Pancreas (tissue), 10 donors: ENCODE results near the gene LRRC47. TPM values are rescaled to one million over a fixed set of nuclear protein-coding genes. Genes with fewer than 3 reads are reported as not detected.

Experiments used
- ATAC-seq, 4 donors: fragments of 200-7000 bp; cut with Tn5 transposase; one replicate each; pipeline versions ENCODE4 v1.8.0 to v1.9.1; 2020; ENCODE audit warnings: mild to moderate bottlenecking in 4 of 4, moderate library complexity in 4 of 4
- DNase-seq, 6 donors: peaks; one replicate each; pipeline ENCODE4 v3.0.0-alpha.2; 2020
- FAIRE-seq: peaks from 2 replicates; lab custom pipeline; 2012; peaks lifted over from hg19 to GRCh38; lab: Jason Lieb, UNC
- H3K27ac ChIP-seq, 4 donors: fragments of 200-600 bp; sonication (generic); 1 replicate in 3 of 4; 2 replicates in 1 of 4; pipeline versions ENCODE4 v1.5.0 to v1.8.0; 2020
- H3K27me3 ChIP-seq, 4 donors: fragments of 200-600 bp; one replicate each; pipeline ENCODE4 v1.8.0; 2021
- H3K36me3 ChIP-seq, 3 donors: fragments of 200-600 bp; sonication (generic) in 1 of 3; one replicate each; pipeline versions ENCODE4 v1.5.0 to v1.8.0; 2020 to 2021
- H3K4me1 ChIP-seq, 3 donors: fragments of 200-600 bp; one replicate each; pipeline ENCODE4 v1.8.0; 2021
- H3K4me3 ChIP-seq, 4 donors: fragments of 200-600 bp; sonication (generic) in 2 of 4; one replicate each; pipeline versions ENCODE4 v1.5.0 to v1.8.0; 2020 to 2021
- H3K9me3 ChIP-seq, 4 donors: fragments of 200-600 bp; one replicate each; pipeline ENCODE4 v1.8.0; 2021
- WGBS, 2 donors: extraction: QIAGEN DNeasy Blood & Tissue Kit; methylation state at CpG; one replicate each; pipeline ENCODE4 v1.1.7; 2013; 5-methylcytosine and 5-hydroxymethylcytosine counted together
- intact Hi-C, 3 donors: fragments of 100-400 bp; cut with DNase I; formaldehyde crosslinking; loops; one replicate each; pipeline versions ENCODE4 v1.11.1 to v1.14.2; 2022
- polyA plus RNA-seq, 2 donors: library from polyadenylated mRNA; stranded (reverse); fragments of 200-250 nt; gene quantifications; one replicate each; pipeline ENCODE4 v1.2.3, GENCODE V29; 2013
- total RNA-seq, 6 donors: library from RNA; stranded (reverse); fragmentation: NEBNext Ultra II Directional in 4 of 6; extraction: Animal tissue kit (Norgen Biotek cat#: 25700) in 4 of 6; gene quantifications; one replicate each; pipeline versions ENCODE4 v1.2.1 to v1.2.4, GENCODE V29; 2021 to 2023
- TF ChIP-seq, protein P1 (sequence below), 4 donors: fragments of 200-600 bp; sonication (generic) in 3 of 4; IDR thresholded peaks; one replicate each; pipeline versions ENCODE4 v1.5.0 to v1.8.0; 2021; ENCODE audit warnings: antibody characterized with exemption in 4 of 4
- donor health status: healthy with polysubstance abuse.
- donor health status: DM: no; HTN: no; CAD: no; lungs with moderate emphysema.
- donor health status: DM: no; HTN: no; CAD: no.
- donor health status: control.
- donor health status: control.
- donor health status: Bipolar disorder and iron deficiency.
- donor health status: DM: yes; HTN: yes; CAD: no.
- donor health status: DM: no; HTN: no; CAD: no.
- donor health status: DM: no; HTN: no; CAD: no.
- donor health status: DM: yes; HTN: yes; CAD: no.

LRRC47 gene
- total and polyA plus RNA-seq, 8 donors = 15.7 to 34.3 (median 25.7) TPM

GRCh38 chr1:3778590-3779264, 17.6 kb downstream of the LRRC47 start:
- TF ChIP-seq, protein P1, sequence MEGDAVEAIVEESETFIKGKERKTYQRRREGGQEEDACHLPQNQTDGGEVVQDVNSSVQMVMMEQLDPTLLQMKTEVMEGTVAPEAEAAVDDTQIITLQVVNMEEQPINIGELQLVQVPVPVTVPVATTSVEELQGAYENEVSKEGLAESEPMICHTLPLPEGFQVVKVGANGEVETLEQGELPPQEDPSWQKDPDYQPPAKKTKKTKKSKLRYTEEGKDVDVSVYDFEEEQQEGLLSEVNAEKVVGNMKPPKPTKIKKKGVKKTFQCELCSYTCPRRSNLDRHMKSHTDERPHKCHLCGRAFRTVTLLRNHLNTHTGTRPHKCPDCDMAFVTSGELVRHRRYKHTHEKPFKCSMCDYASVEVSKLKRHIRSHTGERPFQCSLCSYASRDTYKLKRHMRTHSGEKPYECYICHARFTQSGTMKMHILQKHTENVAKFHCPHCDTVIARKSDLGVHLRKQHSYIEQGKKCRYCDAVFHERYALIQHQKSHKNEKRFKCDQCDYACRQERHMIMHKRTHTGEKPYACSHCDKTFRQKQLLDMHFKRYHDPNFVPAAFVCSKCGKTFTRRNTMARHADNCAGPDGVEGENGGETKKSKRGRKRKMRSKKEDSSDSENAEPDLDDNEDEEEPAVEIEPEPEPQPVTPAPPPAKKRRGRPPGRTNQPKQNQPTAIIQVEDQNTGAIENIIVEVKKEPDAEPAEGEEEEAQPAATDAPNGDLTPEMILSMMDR (IDR thresholded peaks at IDR 0.05) = no peak
- intact Hi-C loops = no loop called here
- FAIRE-seq (no peak), ATAC-seq (no peak), DNase-seq (peak in 2 of 6 donors; percentile 28 to 58)
- Histone ChIP-seq H3K27me3 (no peaks in the 10 kb centered on the region), H3K27ac (no peak overlapping the region), H3K9me3 (no peaks in the 10 kb centered on the region), H3K4me3 (no peak overlapping the region), H3K36me3 (peaks cover 3 to 42% (median 17%) of the 10 kb centered on the region in 3 donors), H3K4me1 (no peaks in the 10 kb centered on the region)
- 72 to 73% methylated on average over 14 of the region's 14 CpGs for WGBS, 2 donors

GRCh38 chr1:3777647-3778589, 18.4 kb downstream of the LRRC47 start:
- Histone ChIP-seq H3K4me3 (no peak overlapping the region), H3K9me3 (no peaks in the 10 kb centered on the region), H3K4me1 (peaks cover 0 to 5% (median 3%) of the 10 kb centered on the region in 3 donors), H3K27ac (no peak overlapping the region), H3K27me3 (no peaks in the 10 kb centered on the region), H3K36me3 (peaks cover 3 to 33% (median 17%) of the 10 kb centered on the region in 3 donors)
- intact Hi-C loops = no loop called here
- TF ChIP-seq, protein P1 (IDR thresholded peaks at IDR 0.05) = no peak
- FAIRE-seq (no peak), DNase-seq (peak in 3 of 6 donors; percentile 40 to 72 (median 47)), ATAC-seq (no peak)
- WGBS, 2 donors = 73 to 78% methylated on average over 20 of the region's 20 CpGs

DNA sequence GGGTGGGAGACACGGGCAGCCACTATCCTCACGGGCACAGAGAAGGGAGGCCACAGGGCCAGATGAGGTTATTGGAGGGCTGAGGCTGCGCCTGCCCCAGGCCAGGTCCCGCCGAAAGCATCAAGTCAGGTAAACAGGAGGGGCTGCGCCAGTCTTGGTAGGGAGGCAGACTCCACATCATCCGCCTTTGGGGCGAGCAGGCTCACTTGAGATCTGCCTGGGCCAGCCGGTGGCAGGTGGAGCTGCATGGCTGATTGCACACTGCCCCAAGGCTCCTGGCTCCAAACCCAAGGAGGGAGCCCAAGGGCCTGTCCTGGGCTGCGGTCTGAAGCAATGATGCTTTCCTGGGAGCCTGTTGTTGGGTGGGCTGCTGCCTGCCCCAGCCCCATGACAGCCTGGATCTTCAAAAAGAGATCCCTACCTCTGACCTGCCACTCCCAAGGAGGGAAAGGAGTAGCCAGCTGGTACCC, 19.2 kb downstream of the LRRC47 start:
- WGBS, 2 donors = 79 to 87% methylated on average over 10 of the region's 10 CpGs
- Histone ChIP-seq H3K4me3 (no peak overlapping the region), H3K4me1 (peaks cover 0 to 5% (median 3%) of the 10 kb centered on the region in 3 donors), H3K27me3 (no peaks in the 10 kb centered on the region), H3K27ac (no peak overlapping the region), H3K9me3 (no peaks in the 10 kb centered on the region), H3K36me3 (peaks cover 3 to 25% (median 11%) of the 10 kb centered on the region in 3 donors)
- DNase-seq (peak in 2 of 6 donors; percentile 19 to 62), FAIRE-seq (no peak), ATAC-seq (no peak)
- TF ChIP-seq, protein P1 (IDR thresholded peaks at IDR 0.05) = no peak
- intact Hi-C loops = no loop called here

- Histone ChIP-seq H3K4me1 (peaks cover 5 to 8% (median 5%) of the 10 kb centered on the region in 3 donors), H3K4me3 (no peak overlapping the region), H3K9me3 (no peaks in the 10 kb centered on the region), H3K36me3 (peaks cover 2 to 18% (median 7%) of the 10 kb centered on the region in 3 donors), H3K27me3 (no peaks in the 10 kb centered on the region), H3K27ac (no peak overlapping the region)
- no peak for FAIRE-seq
- peak in 2 of 6 donors; percentile 29 to 73 for DNase-seq
- WGBS, 2 donors = 71 to 76% methylated on average over 21 of the region's 21 CpGs
- TF ChIP-seq, protein P1 (IDR thresholded peaks at IDR 0.05) = no peak
- ATAC-seq = no peak
- intact Hi-C loops = no loop called here
Measured at GRCh38 chr1:3776231-3776961, 19.9 kb downstream of the LRRC47 start.
